ENCODE measurements around the gene NR2E3.

Gene NR2E3

DNA sequence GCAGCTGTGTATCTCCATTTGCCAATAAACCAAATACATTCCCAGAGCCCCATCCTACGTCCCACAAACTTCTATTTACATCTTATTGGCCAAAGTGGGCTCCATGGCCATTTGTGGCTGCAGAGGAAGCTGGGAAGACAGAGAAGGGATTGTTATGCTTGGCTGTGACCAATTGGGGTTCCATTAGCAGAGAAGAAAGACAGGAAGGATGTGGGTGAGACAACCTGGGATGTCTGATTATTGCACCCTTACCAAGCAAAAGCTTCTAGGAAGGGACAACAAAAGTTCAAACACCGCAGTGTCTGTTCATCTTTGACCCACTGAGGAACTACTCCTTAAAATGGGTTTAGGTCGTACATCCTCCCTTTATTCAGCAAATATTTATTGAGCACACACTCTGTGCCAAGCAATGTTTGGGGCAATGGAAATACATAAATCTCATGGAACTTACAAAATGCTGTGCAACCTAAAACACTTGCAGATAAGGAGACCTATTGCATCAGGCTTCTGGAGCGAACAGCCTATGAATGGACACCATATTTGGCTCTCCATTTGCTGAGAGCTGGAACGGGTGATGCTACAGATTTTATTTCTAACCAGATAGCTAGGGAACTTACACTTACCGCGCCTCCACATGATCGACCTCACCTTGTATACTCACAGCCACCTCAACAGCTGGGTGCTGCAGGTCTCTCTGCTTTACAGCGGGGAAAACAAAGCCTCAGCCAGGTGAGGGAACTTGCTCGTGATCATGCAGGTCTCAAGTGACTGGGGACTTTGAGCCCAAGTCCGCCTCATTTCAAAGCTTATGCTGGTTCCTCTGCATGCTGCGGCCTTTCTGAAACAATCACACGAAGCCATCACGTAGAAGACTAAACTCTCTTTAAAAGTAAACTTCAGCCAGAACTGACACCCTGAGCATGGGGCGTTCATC is 21.4 kb upstream of the NR2E3 start:
- Histone ChIP-seq H4K20me1 (no peaks in the 10 kb centered on the region), H3K4me2 (no peak overlapping the region), H3K4me3 (no peak overlapping the region), H3K4me1 (peaks cover 0 to 11% (median 5%) of the 10 kb centered on the region in 10 experiments; a peak in 9 of 20 replicates), H3K36me3 (no peaks in the 10 kb centered on the region), H3K27ac (no peak overlapping the region), H3K9ac (no peak overlapping the region), H3K27me3 (no peaks in the 10 kb centered on the region), H3K9me3 (replicated peaks in 1 of 11) (no peaks in the 10 kb centered on the region)
- TF ChIP-seq Cebpa-rat (IDR thresholded peaks at IDR 0.05) = no peak

DNA sequence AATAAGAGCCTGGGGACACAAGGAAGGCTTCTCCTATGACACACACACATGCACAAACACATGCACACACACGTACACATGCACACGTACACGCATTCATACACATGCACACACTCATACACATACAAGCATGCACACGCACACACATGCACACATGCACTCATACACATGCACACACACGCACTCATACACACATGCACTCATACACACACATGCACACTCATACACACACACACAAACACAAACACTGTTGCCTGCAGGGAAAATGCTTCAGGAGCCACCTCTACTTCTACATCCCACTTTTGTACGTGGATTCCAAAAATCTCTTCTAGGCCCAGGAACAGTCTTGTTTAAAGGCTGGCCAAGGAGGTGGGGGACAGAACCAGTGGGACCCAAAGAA is 20.7 kb upstream of the NR2E3 start:
- H3K4me3 ChIP-seq = no peak overlapping the region
- H3K9me3 ChIP-seq (replicated peaks in 1 of 11) = no peaks in the 10 kb centered on the region
- TF ChIP-seq Cebpa-rat (IDR thresholded peaks at IDR 0.05) = no peak
- H3K27ac ChIP-seq = no peak overlapping the region
- no peaks in the 10 kb centered on the region for H3K36me3 ChIP-seq
- no peaks in the 10 kb centered on the region for H4K20me1 ChIP-seq
- H3K9ac ChIP-seq = no peak overlapping the region
- no peaks in the 10 kb centered on the region for H3K27me3 ChIP-seq
- H3K4me2 ChIP-seq = no peak overlapping the region
- peaks cover 0 to 11% (median 5%) of the 10 kb centered on the region in 10 experiments; a peak in 9 of 20 replicates for H3K4me1 ChIP-seq

DNA sequence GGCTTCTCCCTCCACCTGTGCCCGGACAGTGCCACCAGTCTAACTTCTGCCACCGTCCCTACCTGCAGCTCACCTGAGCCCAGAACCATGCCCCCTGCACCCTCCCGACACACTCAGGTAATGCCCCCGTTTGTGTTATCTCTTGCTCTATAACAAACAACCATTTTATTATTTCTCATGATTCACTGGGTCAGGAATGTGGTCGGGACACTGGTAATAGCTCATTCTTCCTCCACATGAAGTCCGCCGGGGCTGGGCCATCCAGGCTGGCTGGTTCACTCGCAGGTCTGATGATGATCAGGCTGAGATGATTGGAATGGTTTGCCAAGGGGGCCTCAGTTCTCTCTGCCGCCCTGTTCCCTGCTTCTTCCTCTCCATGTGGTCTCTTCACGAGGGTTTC is 20.3 kb upstream of the NR2E3 start:
- Histone ChIP-seq H3K4me2 (no peak overlapping the region), H3K27me3 (no peaks in the 10 kb centered on the region), H3K4me3 (no peak overlapping the region), H4K20me1 (no peaks in the 10 kb centered on the region), H3K36me3 (no peaks in the 10 kb centered on the region), H3K9ac (no peak overlapping the region), H3K9me3 (replicated peaks in 1 of 11) (no peaks in the 10 kb centered on the region), H3K27ac (no peak overlapping the region), H3K4me1 (peaks cover 0 to 11% (median 5%) of the 10 kb centered on the region in 10 experiments; a peak in 9 of 20 replicates)
- no peak for TF ChIP-seq Cebpa-rat (IDR thresholded peaks at IDR 0.05)

DNA sequence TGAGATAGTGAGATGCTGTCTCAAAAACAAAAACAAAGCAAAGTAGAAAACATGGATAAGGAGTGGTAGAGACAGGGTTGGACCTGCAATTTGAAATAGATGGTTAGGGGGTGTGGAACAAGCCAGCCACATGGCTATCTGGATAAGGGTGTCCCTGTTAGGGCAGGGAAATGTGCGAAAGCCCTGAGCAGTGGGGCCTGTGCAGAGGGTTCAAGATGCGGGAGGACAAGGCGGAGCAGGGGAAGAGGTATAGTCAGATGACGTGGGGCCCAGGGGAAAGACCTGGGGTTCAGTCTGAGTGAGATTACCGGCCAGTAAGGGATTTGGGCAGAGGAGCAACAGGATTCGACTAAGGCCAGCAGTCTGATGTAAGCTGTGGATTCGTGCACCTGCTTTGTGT is 18.4 kb upstream of the NR2E3 start:
- H3K27me3 ChIP-seq = no peaks in the 10 kb centered on the region
- H3K4me1 ChIP-seq = peaks cover 0 to 1% (median 0%) of the 10 kb centered on the region in 10 experiments; a peak in 1 of 20 replicates
- H4K20me1 ChIP-seq = no peaks in the 10 kb centered on the region
- no peak overlapping the region for H3K27ac ChIP-seq
- H3K4me3 ChIP-seq = no peak overlapping the region
- H3K4me2 ChIP-seq = no peak overlapping the region
- H3K36me3 ChIP-seq = no peaks in the 10 kb centered on the region
- TF ChIP-seq Cebpa-rat (IDR thresholded peaks at IDR 0.05) = no peak
- no peak overlapping the region for H3K9ac ChIP-seq
- H3K9me3 ChIP-seq (replicated peaks in 1 of 11) = no peaks in the 10 kb centered on the region

DNA sequence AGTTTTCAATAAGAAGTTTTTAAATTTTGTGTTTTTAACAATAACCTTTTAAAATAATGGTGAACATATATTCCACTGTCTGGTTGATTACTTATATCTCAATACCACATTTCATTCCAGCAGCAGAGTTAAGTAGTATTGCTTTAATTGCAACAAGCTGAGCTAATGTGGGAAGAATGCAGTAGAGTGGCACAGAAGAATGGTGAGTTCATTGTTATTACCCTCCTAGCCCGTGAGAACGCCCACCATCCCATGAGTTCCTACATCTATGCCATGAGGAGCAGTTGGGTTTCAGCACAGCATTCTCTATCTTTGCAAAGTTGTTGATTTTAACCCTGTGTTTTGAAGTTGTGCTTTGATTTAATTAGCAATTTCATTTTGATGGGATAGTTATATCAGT is 17.8 kb upstream of the NR2E3 start:
- no peaks in the 10 kb centered on the region; a peak in 1 of 20 replicates for H3K4me1 ChIP-seq
- H3K36me3 ChIP-seq = no peaks in the 10 kb centered on the region
- H3K27ac ChIP-seq = no peak overlapping the region
- H4K20me1 ChIP-seq = no peaks in the 10 kb centered on the region
- no peak overlapping the region for H3K9ac ChIP-seq
- no peak for TF ChIP-seq Cebpa-rat (IDR thresholded peaks at IDR 0.05)
- H3K9me3 ChIP-seq (replicated peaks in 1 of 11) = no peaks in the 10 kb centered on the region
- H3K4me2 ChIP-seq = no peak overlapping the region
- H3K4me3 ChIP-seq = no peak overlapping the region
- H3K27me3 ChIP-seq = no peaks in the 10 kb centered on the region

DNA sequence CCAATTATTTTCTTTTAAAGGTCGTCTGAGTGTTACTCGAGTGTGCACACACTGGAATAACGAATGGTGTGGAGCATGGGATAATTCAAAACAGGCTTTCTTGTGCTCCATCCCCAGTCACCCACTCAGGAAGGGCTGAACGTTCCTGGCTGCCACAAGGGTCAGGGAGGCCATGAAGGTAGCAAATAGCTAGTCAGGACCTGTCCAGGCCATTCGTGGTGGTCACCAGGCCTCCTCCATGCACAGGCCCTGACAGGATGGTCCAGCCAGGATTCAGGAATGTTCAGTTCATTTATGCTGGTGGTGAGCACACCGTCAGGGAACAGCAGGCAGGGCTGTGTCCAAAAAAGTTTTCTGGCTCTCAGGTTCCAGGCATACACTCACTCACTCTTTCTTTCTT is 11.7 kb upstream of the NR2E3 start:
- H3K36me3 ChIP-seq = no peaks in the 10 kb centered on the region
- no peaks in the 10 kb centered on the region; a peak in 1 of 20 replicates for H3K4me1 ChIP-seq
- no peak for TF ChIP-seq Cebpa-rat (IDR thresholded peaks at IDR 0.05)
- no peak overlapping the region for H3K4me3 ChIP-seq
- no peak overlapping the region for H3K9ac ChIP-seq
- H3K9me3 ChIP-seq (replicated peaks in 1 of 11) = no peaks in the 10 kb centered on the region; a peak in 1 of 22 replicates
- H3K4me2 ChIP-seq = no peak overlapping the region
- H3K27me3 ChIP-seq = no peaks in the 10 kb centered on the region
- H4K20me1 ChIP-seq = no peaks in the 10 kb centered on the region
- H3K27ac ChIP-seq = no peak overlapping the region

DNA sequence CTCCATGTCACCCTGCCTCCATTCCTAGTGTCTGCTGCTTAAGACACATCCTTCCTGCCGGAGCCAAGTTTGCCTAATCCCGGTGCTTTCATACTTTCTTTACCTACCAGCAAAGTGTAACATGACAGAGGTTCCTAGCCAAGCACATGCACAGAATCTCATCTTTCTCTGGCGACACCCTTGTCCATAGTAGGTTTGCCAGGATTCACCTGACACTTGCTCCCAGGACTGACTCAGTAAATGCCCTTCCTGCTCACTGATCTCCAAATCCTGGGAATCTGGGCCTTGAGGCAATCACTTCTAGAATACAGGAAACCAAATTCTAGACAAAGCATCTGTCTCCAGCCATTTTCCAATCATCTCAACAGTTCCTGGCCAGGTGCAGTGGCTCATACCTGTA is 10.2 kb upstream of the NR2E3 start:
- H3K36me3 ChIP-seq = no peaks in the 10 kb centered on the region
- no peaks in the 10 kb centered on the region for H3K27me3 ChIP-seq
- peaks cover 0 to 14% (median 9%) of the 10 kb centered on the region in 10 experiments; a peak in 14 of 20 replicates for H3K4me1 ChIP-seq
- H3K27ac ChIP-seq = no peak overlapping the region
- no peak overlapping the region for H3K9ac ChIP-seq
- no peak overlapping the region for H3K4me3 ChIP-seq
- no peak overlapping the region for H3K4me2 ChIP-seq
- H4K20me1 ChIP-seq = no peaks in the 10 kb centered on the region
- TF ChIP-seq Cebpa-rat (IDR thresholded peaks at IDR 0.05) = no peak
- H3K9me3 ChIP-seq (replicated peaks in 1 of 11) = no peaks in the 10 kb centered on the region; a peak in 1 of 22 replicates

DNA sequence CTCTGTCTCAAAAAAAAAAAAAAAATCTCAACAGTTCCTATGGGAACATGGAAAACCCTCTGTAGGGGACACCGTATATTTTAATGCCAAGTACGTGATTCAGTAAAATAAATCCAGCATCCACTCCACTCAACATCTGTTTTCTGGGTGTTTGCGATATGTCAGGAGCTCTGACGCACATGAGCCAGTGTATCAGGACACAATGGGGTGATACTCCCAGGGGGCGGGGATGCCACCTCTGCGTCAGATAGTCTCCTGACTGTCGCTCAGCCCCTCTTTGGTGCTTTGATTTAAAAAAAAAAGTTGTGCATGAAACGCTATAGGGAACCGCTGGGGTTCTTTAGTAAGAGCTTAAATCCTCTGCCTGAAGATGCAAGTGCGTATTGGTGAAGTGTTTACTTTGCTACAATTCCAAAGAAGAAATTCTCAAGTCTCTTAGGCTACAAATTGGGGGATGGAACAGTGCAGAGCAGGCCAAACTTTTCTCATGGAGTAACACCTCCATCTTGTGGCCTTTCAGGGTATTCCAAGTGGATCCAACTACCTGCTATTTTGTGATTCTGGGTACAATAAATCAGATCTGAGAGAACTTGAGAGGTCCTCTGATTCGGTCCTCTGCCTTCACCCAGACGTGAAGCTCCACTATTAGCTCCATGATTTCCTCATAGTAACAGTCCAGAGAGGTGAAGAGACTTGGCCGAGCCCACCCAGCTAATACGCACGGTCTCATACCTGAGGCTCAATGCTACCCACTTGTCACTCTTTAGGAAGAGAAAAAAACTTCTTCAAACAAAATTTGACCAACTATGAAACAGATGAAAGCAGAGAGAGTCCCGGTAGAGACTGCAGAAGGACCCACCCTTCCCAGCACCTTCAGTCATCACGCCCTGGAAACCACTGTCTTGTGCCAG is 9.3 kb upstream of the NR2E3 start:
- no peak for TF ChIP-seq Cebpa-rat (IDR thresholded peaks at IDR 0.05)
- peaks cover 0 to 17% (median 11%) of the 10 kb centered on the region in 10 experiments; a peak in 15 of 20 replicates for H3K4me1 ChIP-seq
- H3K27me3 ChIP-seq = no peaks in the 10 kb centered on the region
- H3K9ac ChIP-seq = no peak overlapping the region
- H3K27ac ChIP-seq = no peak overlapping the region
- no peak overlapping the region for H3K4me3 ChIP-seq
- H3K4me2 ChIP-seq = no peak overlapping the region
- no peaks in the 10 kb centered on the region for H3K36me3 ChIP-seq
- no peaks in the 10 kb centered on the region; a peak in 1 of 22 replicates for H3K9me3 ChIP-seq (replicated peaks in 1 of 11)
- H4K20me1 ChIP-seq = no peaks in the 10 kb centered on the region

DNA sequence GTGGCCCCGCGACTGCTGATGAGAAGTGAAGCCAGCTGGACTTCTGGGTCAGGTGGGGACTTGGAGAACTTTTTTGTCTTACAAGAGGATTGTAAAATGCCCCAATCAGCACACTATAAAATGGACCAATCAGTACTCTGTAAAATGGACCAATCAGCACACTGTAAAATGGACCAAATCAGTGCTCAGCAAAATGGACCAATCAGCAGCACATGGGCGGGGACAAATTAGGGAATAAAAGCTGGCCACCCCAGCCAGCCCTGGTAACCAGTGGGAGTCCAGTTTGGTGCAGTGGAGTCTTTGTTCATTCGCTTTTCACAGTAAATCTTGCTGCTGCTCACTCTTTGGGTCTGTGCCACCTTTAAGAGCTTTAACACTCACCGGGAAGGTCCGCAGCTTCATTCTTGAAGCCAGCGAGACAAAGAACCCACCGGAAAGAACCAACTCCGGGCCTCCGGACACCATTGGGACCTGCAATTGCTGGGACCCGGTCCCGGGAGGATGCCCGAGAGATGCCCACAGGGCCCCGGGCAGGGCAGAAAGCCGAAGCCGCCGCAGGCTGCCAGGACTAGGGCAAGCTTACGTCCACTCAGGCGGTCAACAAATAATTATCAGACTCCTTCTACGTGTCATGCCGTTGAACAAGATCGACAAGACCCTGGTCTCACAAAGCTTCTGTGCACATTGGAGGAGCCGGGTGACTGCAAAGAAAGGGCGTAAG is 8.3 kb upstream of the NR2E3 start:
- Histone ChIP-seq H3K4me2 (no peak overlapping the region), H3K9me3 (replicated peaks in 1 of 11) (no peaks in the 10 kb centered on the region; a peak in 1 of 22 replicates), H4K20me1 (no peaks in the 10 kb centered on the region), H3K4me1 (peaks cover 8 to 27% (median 21%) of the 10 kb centered on the region in 10 experiments), H3K27me3 (no peaks in the 10 kb centered on the region), H3K27ac (no peak overlapping the region), H3K9ac (no peak overlapping the region), H3K4me3 (no peak overlapping the region), H3K36me3 (no peaks in the 10 kb centered on the region)
- no peak for TF ChIP-seq Cebpa-rat (IDR thresholded peaks at IDR 0.05)
